ENCODE measurements around the gene VWA3B.
"Not testable (repeated sequence)": the region's sequence is repeated elsewhere in the genome, so short reads cannot be mapped to it uniquely, and the experiment has no call there.

The VWA3B gene

DNA sequence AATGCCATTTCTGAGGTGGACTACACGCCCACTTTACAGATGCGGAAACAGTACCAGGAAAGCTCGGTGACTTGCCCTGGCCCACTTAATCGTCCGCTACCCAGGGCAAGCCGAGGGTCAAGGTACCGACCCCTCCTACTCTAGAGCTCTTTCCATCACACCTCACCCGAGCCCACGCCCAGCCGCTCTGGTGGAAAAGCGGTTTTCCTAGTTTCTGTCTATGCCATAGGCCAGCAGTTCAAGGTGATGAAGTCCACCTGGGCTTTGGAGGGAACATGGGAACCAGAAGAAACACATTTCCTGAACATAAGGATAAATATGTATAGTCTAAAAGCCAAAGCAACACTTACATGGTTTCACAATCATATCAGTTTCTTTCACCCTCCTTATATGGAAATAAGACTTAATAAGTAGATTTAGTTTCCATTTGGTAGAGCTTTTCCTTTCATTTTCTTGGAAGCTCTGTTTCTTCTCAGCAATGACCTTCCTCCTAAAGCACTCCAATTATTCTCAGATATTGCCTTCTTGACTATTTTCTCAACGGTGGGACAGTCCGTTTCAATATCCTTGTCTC is 567 bp downstream of the VWA3B start:
- DNase-seq = no peak

DNA sequence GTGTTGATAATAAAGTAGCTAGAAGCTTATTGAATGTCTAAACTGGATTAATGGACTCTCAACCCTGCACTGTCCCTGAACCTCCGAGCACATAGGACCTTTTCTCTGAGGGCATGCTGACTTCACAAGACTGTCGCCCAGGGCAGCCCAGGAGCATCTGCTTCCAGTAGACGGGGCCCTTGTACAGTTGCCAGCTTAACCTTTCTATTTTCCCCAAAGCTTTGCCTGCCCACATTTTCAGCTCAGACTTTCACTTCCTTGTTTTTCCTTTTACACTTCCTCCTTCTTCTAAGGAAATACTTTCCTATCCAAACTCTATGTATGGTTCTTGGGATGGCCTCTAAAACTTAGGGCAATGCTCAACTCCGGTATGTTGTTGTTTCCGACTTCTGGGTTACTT is 1.3 kb downstream of the VWA3B start:
- no peak for DNase-seq

DNA sequence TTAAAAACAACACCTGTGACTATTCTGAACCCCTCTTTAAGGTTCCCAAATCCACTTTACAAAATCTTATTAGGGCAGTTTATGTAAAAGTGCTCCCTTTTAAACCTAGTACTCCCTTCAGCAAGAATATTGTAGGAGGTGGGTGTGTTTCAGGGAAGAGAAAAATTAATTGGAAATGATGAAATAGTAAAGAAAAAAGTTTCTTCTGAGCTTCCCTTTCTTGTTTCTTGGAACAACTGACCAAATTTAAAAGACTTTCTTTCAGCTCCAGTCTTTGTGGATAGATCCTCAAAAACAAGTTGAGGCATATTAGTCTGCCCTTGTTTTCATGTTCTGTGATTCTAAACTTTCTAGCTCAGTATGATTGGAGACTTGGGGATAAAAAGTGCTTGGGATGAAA is 3.0 kb downstream of the VWA3B start:
- DNase-seq = no peak

DNA sequence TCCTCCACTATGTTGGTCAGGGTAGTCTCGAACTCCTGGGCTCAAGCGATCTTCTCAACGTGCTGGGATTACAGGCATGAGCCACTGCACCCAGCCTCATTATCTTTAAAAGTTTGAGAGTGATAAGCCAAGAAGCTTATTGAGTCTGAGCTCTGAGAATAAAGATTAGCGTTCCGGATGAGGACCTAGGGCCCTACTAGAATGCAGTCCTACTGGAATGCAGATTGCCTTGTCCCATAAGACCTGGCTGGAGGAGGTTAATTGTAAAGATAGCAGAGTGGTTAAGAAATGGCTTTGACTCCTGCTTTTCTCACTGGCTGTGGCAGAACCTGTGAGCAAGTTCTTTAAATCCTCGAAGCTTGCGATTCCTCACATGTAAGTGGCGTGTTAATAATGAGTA is 4.0 kb downstream of the VWA3B start:
- no peak for DNase-seq

DNA sequence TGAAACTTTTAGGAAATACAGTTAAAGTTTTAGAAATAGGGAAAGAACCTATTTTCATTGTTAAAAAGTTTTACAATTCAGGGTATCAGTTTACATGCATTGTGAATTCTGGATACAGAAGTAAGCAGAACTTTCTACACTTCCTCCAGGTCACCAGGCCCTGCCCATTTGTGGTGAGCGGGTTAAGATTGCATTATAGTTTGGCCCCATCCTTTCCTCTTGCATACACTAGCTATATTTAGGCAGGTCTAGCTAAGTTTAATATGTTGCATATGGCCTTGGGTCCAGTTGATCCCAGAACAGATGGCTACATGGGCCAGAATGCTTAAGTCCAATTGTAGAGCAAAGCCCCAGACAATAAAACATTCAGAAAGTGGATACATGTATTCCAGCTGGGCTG is 4.8 kb downstream of the VWA3B start:
- no peak for DNase-seq

DNA sequence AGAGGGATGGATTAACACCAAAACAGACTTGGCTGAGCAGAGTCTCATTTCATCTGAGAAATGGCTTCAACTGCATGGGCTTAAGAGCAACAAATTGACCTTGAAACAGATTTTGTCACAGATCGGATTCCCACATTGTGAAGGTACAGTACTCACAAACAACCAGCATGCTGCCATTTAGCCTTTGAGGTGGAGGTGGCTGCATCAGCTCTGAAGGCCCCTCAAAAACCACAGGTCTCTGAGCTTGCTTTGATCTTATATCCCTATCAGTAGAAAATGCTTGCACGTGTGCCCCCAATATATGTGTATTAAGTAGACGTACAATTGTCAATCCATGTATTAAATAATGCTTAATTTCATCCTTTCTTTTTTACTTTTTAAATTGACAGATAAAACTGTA is 6.2 kb downstream of the VWA3B start:
- no peak for DNase-seq

DNA sequence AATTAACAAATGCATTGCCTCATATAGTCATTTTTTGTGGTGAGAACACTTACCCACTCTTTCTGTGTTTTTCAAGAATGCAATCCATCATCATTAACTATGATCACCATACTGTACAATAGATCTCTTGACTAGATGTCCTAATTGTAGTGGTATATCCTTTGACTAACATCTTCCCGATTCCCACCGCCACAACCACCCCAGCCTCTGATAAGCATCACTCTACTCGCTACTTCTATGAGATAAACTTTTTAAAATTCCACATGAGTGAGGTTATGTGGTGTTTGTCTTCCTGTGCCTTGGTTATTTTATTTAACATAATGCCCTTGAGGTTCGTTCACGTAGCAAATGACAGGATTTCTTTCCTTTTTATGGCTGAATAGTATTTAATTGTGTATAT is 6.6 kb downstream of the VWA3B start:
- no peak for DNase-seq

DNA sequence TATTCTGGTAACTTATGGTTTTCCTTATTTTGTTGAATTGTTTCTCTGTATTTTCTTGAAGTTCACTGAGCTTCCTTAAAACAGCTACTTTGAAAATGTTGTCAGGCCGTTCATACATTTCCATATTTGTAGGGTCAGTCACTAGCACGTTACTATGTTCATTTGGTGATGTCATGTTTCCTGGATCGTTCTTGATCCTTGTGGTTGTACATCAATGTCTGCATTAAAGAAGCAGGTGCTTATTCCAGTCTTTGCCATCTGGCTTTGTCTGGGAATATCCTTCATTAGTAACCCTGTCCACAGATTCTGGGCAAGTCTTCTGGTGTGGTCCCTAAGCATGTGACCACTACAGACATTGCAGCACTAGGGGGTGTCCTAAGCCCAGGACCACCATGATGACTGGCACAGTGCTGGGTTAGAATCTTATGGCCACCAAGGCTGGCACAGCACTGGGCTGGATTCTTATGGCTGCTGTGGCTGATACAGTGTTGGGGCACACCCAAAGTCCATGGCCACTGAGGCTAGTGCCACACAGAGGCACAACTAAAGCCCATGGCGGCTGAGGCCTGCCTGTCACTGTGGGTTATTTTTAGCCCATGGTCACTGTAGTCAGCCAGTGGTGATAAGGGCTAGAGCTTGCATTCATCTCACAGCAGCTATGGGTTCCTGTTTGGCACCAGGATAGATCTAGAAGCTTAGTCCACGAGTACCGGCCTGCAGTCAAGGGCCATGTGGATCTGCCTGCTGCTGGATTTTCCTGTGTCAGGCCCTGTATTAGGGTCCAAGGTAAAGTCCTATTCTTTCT is 13.2 kb downstream of the VWA3B start:
- no peak for DNase-seq

DNA sequence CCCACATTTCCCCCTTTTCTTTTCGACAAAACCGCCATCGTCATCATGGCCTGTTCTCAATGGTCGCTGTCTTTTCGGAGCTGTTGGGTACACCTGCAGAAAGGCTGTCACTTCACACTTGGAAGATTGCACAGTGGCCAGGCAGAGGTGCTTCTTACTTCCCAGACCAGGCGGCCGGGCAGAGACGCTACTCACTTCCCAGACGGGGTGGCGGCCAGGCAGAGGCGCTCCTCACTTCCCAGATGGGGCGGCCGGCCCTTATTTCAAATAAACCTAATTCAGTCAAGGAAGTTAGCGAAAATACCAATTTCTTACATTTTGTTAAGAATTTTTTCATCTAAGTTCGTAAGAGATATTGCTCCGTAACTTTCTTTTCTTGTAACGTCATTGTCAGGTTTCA is 15.3 kb downstream of the VWA3B start:
- not testable (repeated sequence) for DNase-seq

DNA sequence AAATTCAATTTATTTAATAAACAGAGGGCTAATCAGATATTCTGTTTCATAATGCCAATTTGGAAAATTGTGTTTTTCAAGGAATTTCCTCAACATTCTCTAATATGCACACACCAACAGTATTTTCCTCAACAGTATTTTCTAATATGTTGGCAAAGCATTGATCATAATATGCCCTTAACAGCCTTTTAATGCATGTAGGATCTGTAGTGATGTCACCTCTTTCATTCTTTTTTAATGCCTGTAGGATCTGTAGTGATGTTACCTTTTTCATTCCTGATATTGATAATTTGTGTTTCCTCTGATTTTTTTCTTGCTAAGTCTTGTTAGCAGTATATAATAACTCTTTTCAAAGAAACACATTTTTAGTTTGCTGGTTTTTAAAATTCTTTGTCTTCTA is 15.9 kb downstream of the VWA3B start:
- no peak for DNase-seq

DNA sequence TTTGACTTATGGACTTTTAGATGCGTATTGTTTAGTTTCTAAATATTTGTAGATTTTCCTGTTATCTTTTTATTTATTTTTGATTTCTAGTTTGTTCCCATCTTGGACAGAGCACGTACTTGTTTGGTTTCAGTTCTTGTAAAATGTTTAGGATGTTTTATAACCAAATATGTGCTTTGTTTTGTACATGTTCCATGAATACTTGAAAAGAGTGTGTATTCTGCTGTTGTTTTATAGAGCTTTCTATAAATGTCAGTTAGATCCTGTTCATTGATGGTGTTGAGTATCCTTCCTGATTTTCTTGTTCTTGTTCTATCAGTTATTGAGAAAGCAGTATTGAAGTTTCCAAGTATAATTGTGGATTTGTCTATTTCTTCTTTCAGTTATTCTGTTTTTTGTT is 21.1 kb downstream of the VWA3B start:
- no peak for DNase-seq

DNA sequence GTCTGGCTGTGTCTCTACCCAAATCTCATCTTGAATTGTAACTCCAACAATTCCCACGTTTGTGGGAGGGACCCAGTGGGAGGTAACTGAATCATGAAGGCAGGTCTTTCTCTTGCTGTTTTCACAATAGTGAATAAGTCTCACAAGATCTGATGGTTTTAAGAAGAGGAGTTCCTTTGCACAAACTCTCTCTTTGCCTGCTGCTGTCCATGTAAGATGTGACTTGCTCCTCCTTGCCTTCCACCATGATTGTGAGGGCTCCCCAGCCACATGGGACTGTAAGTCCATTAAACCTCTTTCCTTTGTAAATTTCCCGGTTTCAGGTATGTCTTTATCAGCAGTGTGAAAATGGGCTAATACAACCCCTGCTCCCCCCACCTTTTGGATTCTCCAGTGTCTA is 23.8 kb downstream of the VWA3B start:
- no peak for DNase-seq

DNA sequence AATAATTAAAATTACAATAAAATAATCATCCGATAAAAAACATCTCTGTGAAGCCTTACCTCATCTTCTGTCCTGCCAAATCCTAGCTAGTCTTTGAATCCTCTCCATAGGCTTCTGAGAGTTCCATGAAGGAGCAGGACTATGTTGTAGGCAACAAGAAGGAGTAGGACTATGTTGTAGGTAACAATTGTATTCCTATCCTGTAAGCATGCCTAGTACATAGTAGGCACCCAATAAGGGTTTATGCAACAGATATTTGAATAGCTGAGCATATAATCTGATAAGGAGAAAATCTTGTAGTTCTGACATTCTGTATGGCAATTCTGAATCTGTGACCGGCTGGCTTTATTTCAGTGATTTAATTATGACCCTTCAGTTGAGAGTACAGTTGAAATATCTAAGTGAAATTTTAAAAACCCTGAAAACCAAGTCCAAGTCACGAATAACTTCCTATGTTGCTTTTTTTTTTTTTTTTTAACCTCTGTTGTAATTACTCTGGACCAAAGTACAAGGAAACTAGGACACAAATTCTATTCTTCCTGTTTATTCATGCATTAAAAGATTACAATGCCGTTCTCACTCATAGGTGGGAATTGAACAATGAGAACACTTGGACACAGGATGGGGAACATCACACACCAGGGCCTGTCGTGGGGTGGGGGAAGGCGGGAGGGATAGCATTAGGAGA is 27.8 kb downstream of the VWA3B start:
- DNase-seq = no peak

DNA sequence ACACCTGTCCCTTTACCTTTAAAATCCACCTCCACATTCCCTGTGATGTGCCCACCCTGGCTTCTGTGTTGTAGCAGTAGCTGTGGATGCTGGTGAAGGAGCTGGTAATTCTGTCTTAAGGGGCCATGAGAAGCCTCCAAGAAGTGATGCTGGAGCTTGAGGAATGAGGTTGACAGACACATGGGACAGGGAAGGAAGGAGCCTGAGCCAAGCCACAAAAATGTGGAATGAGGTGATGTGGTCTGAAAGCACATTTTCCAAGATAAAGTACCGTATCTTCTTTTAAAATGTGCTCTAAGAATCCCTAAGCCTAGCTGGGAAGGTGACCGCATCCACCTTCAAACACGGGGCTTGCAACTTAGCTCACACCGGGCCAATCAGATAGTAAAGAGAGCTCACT is 31.2 kb downstream of the VWA3B start:
- no peak for DNase-seq

DNA sequence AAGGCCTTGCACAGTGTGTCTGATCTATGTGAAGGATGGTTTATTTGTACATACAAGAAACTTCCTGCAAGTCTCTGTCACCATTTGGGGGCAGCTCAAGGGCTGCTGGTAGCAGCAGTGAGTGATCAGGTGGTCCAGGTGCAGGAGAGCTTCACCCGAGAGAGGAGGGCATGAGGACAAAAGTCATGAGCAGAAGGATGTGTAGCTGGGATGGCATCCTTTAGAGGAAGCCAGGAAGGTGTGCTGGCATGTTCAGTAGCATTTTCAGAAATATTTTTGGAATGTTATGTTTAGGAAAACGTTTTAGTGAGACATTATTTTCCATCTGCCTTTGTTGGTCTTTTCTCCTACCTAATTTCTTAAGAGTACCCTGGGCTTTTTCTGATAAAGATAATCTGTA is 31.9 kb downstream of the VWA3B start:
- DNase-seq = no peak

DNA sequence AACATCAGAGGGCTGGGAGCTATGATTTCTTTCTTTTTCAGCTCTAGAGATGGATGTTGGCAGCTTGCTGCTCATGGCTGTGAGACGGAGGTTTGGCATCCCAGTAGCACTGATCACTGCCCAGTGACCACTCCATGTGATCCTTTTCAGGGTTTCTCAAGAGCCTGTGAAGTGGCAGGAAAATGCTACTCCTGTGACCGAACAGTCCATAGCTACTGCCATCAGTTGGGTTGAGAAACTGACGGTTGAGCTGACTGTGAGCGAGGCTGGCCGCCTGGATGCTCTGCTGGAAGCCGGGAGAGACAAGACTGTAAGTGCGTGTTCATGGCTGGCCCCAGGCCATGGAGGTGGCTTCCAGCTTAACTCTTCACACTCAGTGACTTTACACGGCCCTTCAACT is 34.2 kb downstream of the VWA3B start:
- no peak for DNase-seq

DNA sequence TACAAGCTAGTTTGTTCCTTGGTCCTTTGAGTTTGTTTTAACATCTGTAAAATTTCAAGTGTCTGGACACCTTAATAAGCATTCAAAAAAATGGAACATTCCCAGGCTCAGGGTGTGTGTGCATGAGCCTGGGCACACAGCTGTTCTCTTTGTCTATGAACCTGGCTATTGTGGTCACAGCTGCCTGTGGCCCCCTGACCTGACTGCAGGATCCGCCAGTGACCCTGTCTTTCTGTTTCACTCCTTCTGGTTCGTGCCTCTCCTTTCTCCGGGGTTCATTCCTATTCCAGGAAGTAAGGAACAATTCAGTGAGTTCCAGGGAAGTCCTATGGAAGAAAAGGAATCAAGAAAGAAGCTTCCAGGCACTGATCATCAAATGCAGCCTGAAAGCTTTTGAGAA is 35.6 kb downstream of the VWA3B start:
- DNase-seq = no peak

DNA sequence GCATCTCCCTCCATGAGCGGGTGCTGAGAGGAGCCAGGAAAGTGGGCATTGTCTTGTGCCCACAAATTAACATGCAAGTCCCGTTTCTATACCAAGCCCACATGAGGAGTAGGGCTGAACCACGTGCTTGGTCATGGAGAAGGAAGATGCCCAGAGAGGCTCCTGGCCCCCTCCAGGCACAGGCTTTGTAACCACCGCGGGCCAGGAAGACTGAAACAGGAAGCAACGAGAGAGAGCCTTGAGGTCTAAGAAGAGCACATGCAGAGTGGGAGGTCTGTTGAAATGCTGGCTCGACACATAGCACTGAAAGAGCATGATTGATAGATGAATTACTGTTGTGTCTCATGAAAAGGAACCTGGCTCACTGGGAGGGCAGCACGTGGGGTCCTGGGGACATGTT is 36.3 kb downstream of the VWA3B start:
- no peak for DNase-seq

DNA sequence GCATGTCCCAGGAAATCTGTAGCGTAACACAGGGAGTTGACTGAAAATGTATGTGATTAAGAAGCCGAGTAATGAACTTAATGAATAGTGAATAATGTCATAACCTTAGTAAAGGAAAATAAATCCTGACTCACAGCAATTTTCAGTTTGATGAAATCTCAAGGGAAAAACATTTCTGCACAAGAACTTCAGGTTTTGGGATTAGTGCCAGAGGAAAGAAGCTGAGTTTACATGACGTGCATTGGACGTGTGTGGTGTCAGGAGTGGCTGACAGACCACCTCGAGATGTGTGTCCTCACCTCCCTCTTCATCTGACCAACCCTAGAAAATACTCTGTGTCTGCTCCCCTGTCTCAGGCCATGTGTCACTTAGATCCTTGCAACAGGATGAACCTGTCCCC is 39.1 kb downstream of the VWA3B start:
- DNase-seq = no peak

DNA sequence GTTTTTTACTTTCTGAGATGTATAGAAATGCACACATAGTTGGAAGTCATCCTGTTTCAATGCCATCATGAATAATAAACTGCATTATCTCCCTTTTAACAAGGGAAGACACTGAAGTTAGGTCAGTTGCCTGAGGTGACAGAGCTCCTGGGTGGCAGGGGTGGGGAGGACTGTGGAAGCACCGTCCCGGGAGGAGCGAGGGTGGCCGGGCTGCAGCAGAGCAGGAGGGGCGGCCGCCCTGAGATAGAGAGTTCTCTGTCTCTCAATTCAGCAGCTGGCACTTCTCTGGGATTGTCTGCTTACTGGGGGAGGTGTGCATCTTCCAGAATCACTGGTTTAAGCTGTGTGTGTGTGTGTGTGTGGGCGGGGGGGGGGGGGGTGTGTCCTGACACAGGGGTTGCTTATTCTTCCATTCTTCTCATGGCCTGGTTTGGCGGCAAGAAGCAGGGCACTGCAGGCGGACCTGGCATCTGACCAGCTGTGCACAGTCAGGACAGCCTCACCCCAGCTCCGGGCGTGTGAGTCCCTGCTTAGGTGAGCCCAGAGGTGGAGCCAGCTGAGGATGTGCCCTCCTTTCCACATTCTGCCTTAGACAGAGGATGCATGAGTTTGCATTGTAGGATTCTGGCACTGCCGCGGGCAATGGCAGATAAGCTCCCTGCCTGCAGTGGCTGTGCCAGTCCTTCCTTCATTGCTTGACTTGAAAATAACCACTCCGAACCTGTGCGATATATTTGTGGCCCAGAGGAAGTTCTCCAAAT is 40.4 kb downstream of the VWA3B start:
- no peak for DNase-seq

DNA sequence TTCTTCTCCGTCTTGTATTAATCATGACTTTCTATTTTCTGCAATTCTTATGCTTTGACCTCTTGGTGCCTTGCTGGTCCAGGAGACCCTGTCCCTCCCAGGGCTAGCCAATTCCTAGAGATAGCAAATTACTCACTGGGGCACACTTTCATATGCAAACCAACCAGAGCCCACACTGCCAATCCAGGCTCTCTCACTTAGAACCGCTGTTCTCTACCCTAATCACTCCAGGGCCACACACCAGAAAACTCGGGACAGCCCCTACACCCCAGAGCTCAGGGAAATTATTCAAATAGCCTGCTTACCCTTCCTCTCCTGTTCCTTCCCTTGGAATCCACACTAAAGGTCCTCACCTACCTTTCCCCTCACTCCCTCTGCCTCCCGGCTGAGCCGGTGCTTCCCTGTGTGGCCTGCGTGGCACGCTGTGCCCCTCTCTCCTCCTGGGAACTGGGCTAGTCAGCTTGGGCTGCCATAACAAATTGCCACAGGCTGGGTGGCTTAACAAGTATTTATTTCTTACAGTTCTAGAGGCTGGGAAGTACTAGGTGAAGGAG is 41.7 kb downstream of the VWA3B start:
- DNase-seq = no peak

DNA sequence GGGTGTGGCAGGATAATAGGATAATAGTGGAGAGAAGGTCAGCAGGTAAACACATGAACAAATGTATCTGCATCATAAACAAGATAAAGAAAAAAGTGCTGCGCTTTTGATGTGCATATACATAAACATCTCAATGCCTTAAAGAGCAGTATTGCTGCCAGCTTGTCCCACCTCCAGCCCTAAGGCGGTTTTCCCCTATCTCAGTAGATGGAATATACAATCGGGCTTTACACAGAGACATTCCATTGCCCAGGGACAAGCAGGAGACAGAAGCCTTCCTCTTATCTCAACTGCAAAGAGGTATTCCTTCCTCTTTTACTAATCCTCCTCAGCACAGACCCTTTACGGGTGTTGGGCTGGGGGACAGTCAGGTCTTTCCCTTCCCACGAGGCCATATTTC is 43.1 kb downstream of the VWA3B start:
- DNase-seq = not testable (repeated sequence)

Measured in NCI-H345 (cell line).